ENCODE data around the gene GGACT. TPM values are rescaled to one million over a fixed set of nuclear protein-coding genes. Genes with fewer than 3 reads are reported as not detected.

The GGACT gene
- total RNA-seq: 10 to 100 TPM in 1 of 2 donors, 1 to 10 TPM in 1; 6.1 to 10.1 TPM
- polyA plus RNA-seq (ENCODE audit: insufficient read length in 2 of 2): 1 to 10 TPM; 3.3 to 3.4 TPM
- long read RNA-seq, donor 1, partial matches to known transcripts: 0 of 1 reads
- long read RNA-seq, donor 1, other reads (novel, unspliced or antisense): 0 of 1 reads
- long read RNA-seq, donor 2, partial matches to known transcripts: 0 of 1 reads
- long read RNA-seq, donor 2, other reads (novel, unspliced or antisense): 0 of 1 reads
- long read RNA-seq, donor 3: 0 reads
- long read RNA-seq, donor 4: 0 reads

- H3K27ac ChIP-seq (ENCODE audit: low read depth, low read length): peak within 1 kb of the TSS; percentile 22
- H3K4me3 ChIP-seq (ENCODE audit: low read depth, low read length): peak within 1 kb of the TSS; percentile 46
- 10% methylated on average over 82 of the region's 82 CpGs for WGBS (ENCODE audit: insufficient coverage)
Observed at GRCh38 chr13:100588331-100589177, at the start of gene GGACT. Gene GGACT, minus strand, starts transcription at chr13:100588789. Its CDS starts 56,198 bp downstream, at chr13:100532591.

GRCh38 chr13:100637796-100638195 is 49.2 kb upstream of the GGACT start:
- H3K27ac ChIP-seq (ENCODE audit: low read depth, low read length): no peak overlapping the region
- H3K36me3 ChIP-seq (ENCODE audit: control insufficient read depth, insufficient read depth, low read length): peaks cover 29% of the 10 kb centered on the region
- peak in 1 of 6 donors; percentile 62 for DNase-seq (ENCODE audit: low read depth in 4 of 6, low spot score in 6 of 6)
- no peak overlapping the region for H3K4me3 ChIP-seq (ENCODE audit: low read depth, low read length)
- no peaks in the 10 kb centered on the region for H3K27me3 ChIP-seq (ENCODE audit: control insufficient read depth, insufficient read depth, low read length)
- WGBS (ENCODE audit: insufficient coverage): 80% methylated on average over 1 of the region's 5 CpGs
- H3K9me3 ChIP-seq (ENCODE audit: control insufficient read depth, insufficient read depth, low read length): no peaks in the 10 kb centered on the region
- H3K4me1 ChIP-seq (ENCODE audit: control insufficient read depth, insufficient read depth, low read length): peaks cover 6% of the 10 kb centered on the region

More at GRCh38 chr13:100588331-100589177, at the start of gene GGACT:
- peaks cover 5% of the 10 kb centered on the region for H3K4me1 ChIP-seq (ENCODE audit: control insufficient read depth, insufficient read depth, low read length)
- peak in 2 of 6 donors; percentile 72 to 76 for DNase-seq (ENCODE audit: low read depth in 4 of 6, low spot score in 6 of 6)
- no peaks in the 10 kb centered on the region for H3K27me3 ChIP-seq (ENCODE audit: control insufficient read depth, insufficient read depth, low read length)
- H3K36me3 ChIP-seq (ENCODE audit: control insufficient read depth, insufficient read depth, low read length): no peaks in the 10 kb centered on the region
- no peaks in the 10 kb centered on the region for H3K9me3 ChIP-seq (ENCODE audit: control insufficient read depth, insufficient read depth, low read length)

GRCh38 chr13:100637380-100637779 is 48.8 kb upstream of the GGACT start:
- H3K9me3 ChIP-seq (ENCODE audit: control insufficient read depth, insufficient read depth, low read length): no peaks in the 10 kb centered on the region
- peaks cover 30% of the 10 kb centered on the region for H3K36me3 ChIP-seq (ENCODE audit: control insufficient read depth, insufficient read depth, low read length)
- H3K4me3 ChIP-seq (ENCODE audit: low read depth, low read length): no peak overlapping the region
- H3K4me1 ChIP-seq (ENCODE audit: control insufficient read depth, insufficient read depth, low read length): peaks cover 6% of the 10 kb centered on the region
- no peak overlapping the region for H3K27ac ChIP-seq (ENCODE audit: low read depth, low read length)
- DNase-seq (ENCODE audit: low read depth in 4 of 6, low spot score in 6 of 6): no peak
- 96% methylated on average over 9 of the region's 16 CpGs for WGBS (ENCODE audit: insufficient coverage)
- H3K27me3 ChIP-seq (ENCODE audit: control insufficient read depth, insufficient read depth, low read length): no peaks in the 10 kb centered on the region

- no peaks in the 10 kb centered on the region for H3K9me3 ChIP-seq (ENCODE audit: control insufficient read depth, insufficient read depth, low read length)
- 66% methylated on average over 4 of the region's 7 CpGs for WGBS (ENCODE audit: insufficient coverage)
- no peak overlapping the region for H3K27ac ChIP-seq (ENCODE audit: low read depth, low read length)
- peaks cover 25% of the 10 kb centered on the region for H3K36me3 ChIP-seq (ENCODE audit: control insufficient read depth, insufficient read depth, low read length)
- peak in 2 of 6 donors; percentile 61 to 74 for DNase-seq (ENCODE audit: low read depth in 4 of 6, low spot score in 6 of 6)
- no peaks in the 10 kb centered on the region for H3K27me3 ChIP-seq (ENCODE audit: control insufficient read depth, insufficient read depth, low read length)
- H3K4me1 ChIP-seq (ENCODE audit: control insufficient read depth, insufficient read depth, low read length): peaks cover 6% of the 10 kb centered on the region
- no peak overlapping the region for H3K4me3 ChIP-seq (ENCODE audit: low read depth, low read length)
Observed at GRCh38 chr13:100636441-100636840, 47.9 kb upstream of the GGACT start.

- Histone ChIP-seq H3K36me3 (ENCODE audit: control insufficient read depth, insufficient read depth, low read length) (peaks cover 21% of the 10 kb centered on the region), H3K9me3 (ENCODE audit: control insufficient read depth, insufficient read depth, low read length) (no peaks in the 10 kb centered on the region), H3K27me3 (ENCODE audit: control insufficient read depth, insufficient read depth, low read length) (no peaks in the 10 kb centered on the region), H3K4me1 (ENCODE audit: control insufficient read depth, insufficient read depth, low read length) (peaks cover 6% of the 10 kb centered on the region), H3K27ac (ENCODE audit: low read depth, low read length) (no peak overlapping the region), H3K4me3 (ENCODE audit: low read depth, low read length) (no peak overlapping the region)
- WGBS (ENCODE audit: insufficient coverage): no CpG with 5 or more reads among the region's 7 CpGs
- no peak for DNase-seq (ENCODE audit: low read depth in 4 of 6, low spot score in 6 of 6)
Observed at GRCh38 chr13:100636004-100636403, 47.4 kb upstream of the GGACT start.

- Histone ChIP-seq H3K36me3 (ENCODE audit: control insufficient read depth, insufficient read depth, low read length) (peaks cover 19% of the 10 kb centered on the region), H3K4me1 (ENCODE audit: control insufficient read depth, insufficient read depth, low read length) (peaks cover 9% of the 10 kb centered on the region), H3K27ac (ENCODE audit: low read depth, low read length) (no peak overlapping the region), H3K27me3 (ENCODE audit: control insufficient read depth, insufficient read depth, low read length) (no peaks in the 10 kb centered on the region), H3K9me3 (ENCODE audit: control insufficient read depth, insufficient read depth, low read length) (no peaks in the 10 kb centered on the region), H3K4me3 (ENCODE audit: low read depth, low read length) (no peak overlapping the region)
- DNase-seq (ENCODE audit: low read depth in 4 of 6, low spot score in 6 of 6): peak in 1 of 6 donors; percentile 63
- 78% methylated on average over 12 of the region's 12 CpGs for WGBS (ENCODE audit: insufficient coverage)
Observed at GRCh38 chr13:100634696-100635095, 46.1 kb upstream of the GGACT start.

- 69% methylated on average over 2 of the region's 2 CpGs for WGBS (ENCODE audit: insufficient coverage)
- Histone ChIP-seq H3K36me3 (ENCODE audit: control insufficient read depth, insufficient read depth, low read length) (peaks cover 26% of the 10 kb centered on the region), H3K9me3 (ENCODE audit: control insufficient read depth, insufficient read depth, low read length) (no peaks in the 10 kb centered on the region), H3K27ac (ENCODE audit: low read depth, low read length) (no peak overlapping the region), H3K4me3 (ENCODE audit: low read depth, low read length) (no peak overlapping the region), H3K4me1 (ENCODE audit: control insufficient read depth, insufficient read depth, low read length) (peaks cover 9% of the 10 kb centered on the region), H3K27me3 (ENCODE audit: control insufficient read depth, insufficient read depth, low read length) (no peaks in the 10 kb centered on the region)
- DNase-seq (ENCODE audit: low read depth in 4 of 6, low spot score in 6 of 6): peak in 1 of 6 donors; percentile 49
Observed at GRCh38 chr13:100633461-100633860, 44.9 kb upstream of the GGACT start.

- Histone ChIP-seq H3K27ac (ENCODE audit: low read depth, low read length) (peak overlapping the region; percentile 74), H3K27me3 (ENCODE audit: control insufficient read depth, insufficient read depth, low read length) (no peaks in the 10 kb centered on the region), H3K4me3 (ENCODE audit: low read depth, low read length) (no peak overlapping the region), H3K9me3 (ENCODE audit: control insufficient read depth, insufficient read depth, low read length) (no peaks in the 10 kb centered on the region), H3K4me1 (ENCODE audit: control insufficient read depth, insufficient read depth, low read length) (peaks cover 3% of the 10 kb centered on the region), H3K36me3 (ENCODE audit: control insufficient read depth, insufficient read depth, low read length) (peaks cover 35% of the 10 kb centered on the region)
- 14% methylated on average over 8 of the region's 8 CpGs for WGBS (ENCODE audit: insufficient coverage)
- peak in 3 of 6 donors; percentile 45 to 91 (median 81) for DNase-seq (ENCODE audit: low read depth in 4 of 6, low spot score in 6 of 6)
Observed at GRCh38 chr13:100630555-100630954, 42.0 kb upstream of the GGACT start.

- no peaks in the 10 kb centered on the region for H3K9me3 ChIP-seq (ENCODE audit: control insufficient read depth, insufficient read depth, low read length)
- H3K4me1 ChIP-seq (ENCODE audit: control insufficient read depth, insufficient read depth, low read length): peaks cover 3% of the 10 kb centered on the region
- peaks cover 28% of the 10 kb centered on the region for H3K36me3 ChIP-seq (ENCODE audit: control insufficient read depth, insufficient read depth, low read length)
- no peak overlapping the region for H3K27ac ChIP-seq (ENCODE audit: low read depth, low read length)
- no peaks in the 10 kb centered on the region for H3K27me3 ChIP-seq (ENCODE audit: control insufficient read depth, insufficient read depth, low read length)
- WGBS (ENCODE audit: insufficient coverage): 89% methylated on average over 9 of the region's 15 CpGs
- DNase-seq (ENCODE audit: low read depth in 4 of 6, low spot score in 6 of 6): no peak
- no peak overlapping the region for H3K4me3 ChIP-seq (ENCODE audit: low read depth, low read length)
Observed at GRCh38 chr13:100627120-100627519, 38.5 kb upstream of the GGACT start.
